Astrocyte (in vitro differentiated cells and primary cell): ENCODE measurements around the gene COX20. TPM values are rescaled to one million over a fixed set of nuclear protein-coding genes. Genes with fewer than 3 reads are reported as not detected.

Experiments
- DNase-seq: peaks from one replicate; pipeline ENCODE4 v3.0.0-alpha.2; 2010; ENCODE audit warnings: low read depth
- FAIRE-seq: peaks from 2 replicates; lab custom pipeline; 2011; peaks lifted over from hg19 to GRCh38; lab: Jason Lieb, UNC
- H2AFZ ChIP-seq: 2 replicates; pipeline ENCODE4 v1.6.0; 2012; ENCODE audit warnings: low read depth, low read length, inconsistent platforms
- H3K27ac ChIP-seq: 2 replicates; pipeline ENCODE4 v1.5.1; 2011; ENCODE audit warnings: low read depth, low read length, inconsistent platforms
- H3K27me3 ChIP-seq: 2 replicates; pipeline ENCODE4 v1.6.0; 2011; ENCODE audit warnings: low read length, inconsistent platforms; ENCODE audit not compliant: insufficient read depth
- H3K36me3 ChIP-seq: 2 replicates; pipeline ENCODE4 v1.5.1; 2011; ENCODE audit warnings: low read length, inconsistent platforms; ENCODE audit not compliant: insufficient read depth
- H3K4me1 ChIP-seq: 2 replicates; pipeline ENCODE4 v1.5.1; 2011; ENCODE audit warnings: low read length, inconsistent platforms; ENCODE audit not compliant: insufficient read depth
- H3K4me2 ChIP-seq: 2 replicates; pipeline ENCODE4 v1.6.0; 2012; ENCODE audit warnings: low read length, inconsistent platforms
- H3K4me3 ChIP-seq: 2 replicates; pipeline ENCODE4 v1.5.1; 2011; ENCODE audit warnings: low read depth, mild to moderate bottlenecking, low read length, inconsistent platforms; ENCODE audit not compliant: insufficient read depth
- H3K79me2 ChIP-seq: 2 replicates; pipeline ENCODE4 v1.6.0; 2012; ENCODE audit warnings: mild to moderate bottlenecking, low read length, inconsistent platforms; ENCODE audit not compliant: insufficient read depth
- H3K9ac ChIP-seq: 2 replicates; pipeline ENCODE4 v1.6.0; 2012; ENCODE audit warnings: mild to moderate bottlenecking, low read length, inconsistent platforms
- H3K9me3 ChIP-seq: 2 replicates; pipeline ENCODE4 v1.5.1; 2012; ENCODE audit warnings: low read depth, mild to moderate bottlenecking, low read length, inconsistent platforms; ENCODE audit not compliant: insufficient read depth
- H4K20me1 ChIP-seq: 2 replicates; pipeline ENCODE4 v1.6.0; 2012; ENCODE audit warnings: low read length, inconsistent platforms; ENCODE audit not compliant: insufficient read depth
- H3K27ac Mint-ChIP-seq: one replicate; pipeline ENCODE4 v1.8.0; 2021; ENCODE audit warnings: mild to moderate bottlenecking, mixed read lengths; ENCODE audit not compliant: unreplicated experiment
- H3K27me3 Mint-ChIP-seq: one replicate; pipeline ENCODE4 v1.8.0; 2021; ENCODE audit warnings: low read depth, mixed read lengths; ENCODE audit not compliant: unreplicated experiment
- H3K36me3 Mint-ChIP-seq: one replicate; pipeline ENCODE4 v1.8.0; 2021; ENCODE audit warnings: low read depth, mixed read lengths; ENCODE audit not compliant: unreplicated experiment
- H3K4me1 Mint-ChIP-seq: one replicate; pipeline ENCODE4 v1.8.0; 2021; ENCODE audit warnings: low read depth, mixed read lengths; ENCODE audit not compliant: unreplicated experiment
- H3K4me3 Mint-ChIP-seq: one replicate; pipeline ENCODE4 v1.8.0; 2021; ENCODE audit warnings: mild to moderate bottlenecking, moderate library complexity, mixed read lengths; ENCODE audit not compliant: unreplicated experiment
- H3K9me3 Mint-ChIP-seq: one replicate; pipeline ENCODE4 v1.8.0; 2021; ENCODE audit warnings: mild to moderate bottlenecking, mixed read lengths; ENCODE audit not compliant: unreplicated experiment
- CTCF ChIP-seq: IDR thresholded peaks from 2 replicates; pipeline ENCODE4 v1.5.1; 2011; ENCODE audit warnings: low read depth, mild to moderate bottlenecking, inconsistent platforms, low read length, moderate library complexity; ENCODE audit not compliant: insufficient read depth
- EZH2 ChIP-seq: IDR thresholded peaks from 2 replicates; pipeline ENCODE4 v1.6.1; 2012; ENCODE audit warnings: mild to moderate bottlenecking, low read length, inconsistent platforms; ENCODE audit not compliant: insufficient read depth
- total RNA-seq: library from RNA; stranded (reverse); gene quantifications from 2 replicates; pipeline ENCODE4 v1.2.1, GENCODE V29; 2021

The COX20 gene
- total RNA-seq, 1 donor from 2014 or later, result 51.0 TPM

DNA sequence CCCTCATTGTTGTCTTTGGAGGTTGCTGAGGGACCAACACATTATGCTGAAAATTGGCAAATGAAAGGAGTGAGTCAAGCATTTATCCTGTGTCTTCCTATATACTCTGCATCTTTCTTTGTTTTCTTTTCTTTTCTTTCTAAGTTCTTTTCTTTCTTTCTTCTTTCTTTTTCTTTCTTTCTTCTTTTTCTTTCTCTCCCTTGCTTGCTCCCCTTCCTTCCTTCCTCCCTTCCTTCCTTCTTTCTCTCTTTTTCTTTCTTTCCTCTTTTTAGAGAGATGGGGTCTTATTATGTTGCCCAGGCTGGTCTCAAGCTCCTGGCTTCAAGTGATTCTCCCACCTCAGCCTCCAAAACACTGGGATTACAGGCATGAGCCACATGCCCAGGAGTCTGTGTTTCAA is 28.3 kb upstream of the COX20 start:
- Histone ChIP-seq H3K36me3 (no peaks in the 10 kb centered on the region), H2AFZ (no peak overlapping the region), H3K4me2 (no peak overlapping the region), H3K4me3 (no peak overlapping the region), H4K20me1 (no peaks in the 10 kb centered on the region), H3K79me2 (no peaks in the 10 kb centered on the region), H3K9me3 (no peaks in the 10 kb centered on the region), H3K9ac (no peak overlapping the region), H3K27ac (no peak overlapping the region), H3K27me3 (no peaks in the 10 kb centered on the region), H3K4me1 (no peaks in the 10 kb centered on the region)
- Mint-ChIP-seq H3K27ac (no peak overlapping the region), H3K27me3 (peaks cover 3% of the 10 kb centered on the region), H3K4me1 (no peaks in the 10 kb centered on the region), H3K4me3 (no peak overlapping the region), H3K9me3 (peaks cover 4% of the 10 kb centered on the region), H3K36me3 (peaks cover 2% of the 10 kb centered on the region)
- TF ChIP-seq EZH2, result no peak
- no peak for TF ChIP-seq CTCF
- FAIRE-seq, result no peak
- DNase-seq, result no peak

GRCh38 chr1:244810221-244810620 is 25.2 kb upstream of the COX20 start:
- Histone ChIP-seq H3K27me3 (no peaks in the 10 kb centered on the region), H3K9me3 (no peaks in the 10 kb centered on the region), H2AFZ (no peak overlapping the region), H3K9ac (no peak overlapping the region), H3K36me3 (no peaks in the 10 kb centered on the region), H3K4me3 (no peak overlapping the region), H3K4me1 (no peaks in the 10 kb centered on the region), H4K20me1 (no peaks in the 10 kb centered on the region), H3K79me2 (no peaks in the 10 kb centered on the region), H3K4me2 (no peak overlapping the region), H3K27ac (no peak overlapping the region)
- Mint-ChIP-seq H3K9me3 (peaks cover 4% of the 10 kb centered on the region), H3K4me1 (no peaks in the 10 kb centered on the region), H3K36me3 (peaks cover 2% of the 10 kb centered on the region), H3K27me3 (peaks cover 9% of the 10 kb centered on the region), H3K4me3 (no peak overlapping the region), H3K27ac (no peak overlapping the region)
- TF ChIP-seq EZH2, result no peak
- TF ChIP-seq CTCF, result no peak
- FAIRE-seq (no peak), DNase-seq (no peak)

- no peak overlapping the region for H3K4me3 Mint-ChIP-seq
- FAIRE-seq (no peak), DNase-seq (no peak)
- H3K27ac Mint-ChIP-seq, result no peak overlapping the region
- Histone ChIP-seq H3K36me3 (no peaks in the 10 kb centered on the region), H3K4me1 (no peaks in the 10 kb centered on the region), H3K79me2 (no peaks in the 10 kb centered on the region), H4K20me1 (no peaks in the 10 kb centered on the region), H3K4me3 (no peak overlapping the region), H2AFZ (no peak overlapping the region), H3K9ac (no peak overlapping the region), H3K27ac (no peak overlapping the region), H3K9me3 (no peaks in the 10 kb centered on the region), H3K27me3 (no peaks in the 10 kb centered on the region), H3K4me2 (no peak overlapping the region)
- H3K9me3 Mint-ChIP-seq, result peaks cover 4% of the 10 kb centered on the region
- peaks cover 2% of the 10 kb centered on the region for H3K36me3 Mint-ChIP-seq
- TF ChIP-seq CTCF, result no peak
- TF ChIP-seq EZH2, result no peak
- peaks cover 14% of the 10 kb centered on the region for H3K27me3 Mint-ChIP-seq
- H3K4me1 Mint-ChIP-seq, result no peaks in the 10 kb centered on the region
These were observed 22.1 kb upstream of the COX20 start for GRCh38 chr1:244813327-244813726.
